H9 (cell line): ENCODE results near the gene TUFT1. TPM values are rescaled to one million over a fixed set of nuclear protein-coding genes. Genes with fewer than 3 reads are reported as not detected.

Experiments used
- DNase-seq: peaks from one replicate; pipeline ENCODE4 v3.0.0-alpha.2; 2017
- H2AFZ ChIP-seq: one replicate; pipeline ENCODE4 v1.6.1; 2013; ENCODE audit warnings: mild to moderate bottlenecking, low read length, control low read depth, moderate library complexity
- H2AK5ac ChIP-seq: 2 replicates; pipeline ENCODE4 v1.6.1; 2013; ENCODE audit warnings: low read length, control low read depth, mixed read lengths; ENCODE audit not compliant: insufficient read length
- H2BK120ac ChIP-seq: one replicate; pipeline ENCODE4 v1.6.1; 2013; ENCODE audit warnings: low read depth, mild to moderate bottlenecking, low read length, control low read depth, inconsistent platforms; ENCODE audit not compliant: poor library complexity, severe bottlenecking
- H2BK12ac ChIP-seq: 2 replicates; pipeline ENCODE4 v1.6.1; 2013; ENCODE audit warnings: low read length, control low read depth, mixed read lengths, low read depth; ENCODE audit not compliant: insufficient read length
- H2BK15ac ChIP-seq: 2 replicates; pipeline ENCODE4 v1.6.1; 2013; ENCODE audit warnings: low read depth, low read length, control low read depth
- H2BK20ac ChIP-seq: one replicate; pipeline ENCODE4 v1.6.1; 2013; ENCODE audit warnings: low read depth, mild to moderate bottlenecking, low read length, control low read depth, inconsistent platforms; ENCODE audit not compliant: poor library complexity, severe bottlenecking
- H2BK5ac ChIP-seq: 2 replicates; pipeline ENCODE4 v1.6.1; 2013; ENCODE audit warnings: low read length, control low read depth, mixed read lengths; ENCODE audit not compliant: insufficient read length
- H3K14ac ChIP-seq: 2 replicates; pipeline ENCODE4 v1.6.1; 2013; ENCODE audit warnings: low read length, control low read depth; ENCODE audit not compliant: insufficient read depth
- H3K18ac ChIP-seq: 2 replicates; pipeline ENCODE4 v1.6.1; 2013; ENCODE audit warnings: low read depth, mild to moderate bottlenecking, mixed read lengths, low read length, control low read depth; ENCODE audit not compliant: insufficient read length
- H3K23ac ChIP-seq: 2 replicates; pipeline ENCODE4 v1.6.1; 2013; ENCODE audit warnings: low read length, control low read depth, mixed read lengths, low read depth; ENCODE audit not compliant: insufficient read length
- H3K23me2 ChIP-seq: 2 replicates; pipeline ENCODE4 v1.6.1; 2013; ENCODE audit warnings: low read depth, mild to moderate bottlenecking, mixed read lengths, low read length, control low read depth; ENCODE audit not compliant: insufficient read length, poor library complexity, severe bottlenecking
- H3K27ac ChIP-seq: 2 replicates; pipeline ENCODE4 v1.5.1; 2013; ENCODE audit warnings: low read length, control low read depth, mixed read lengths, low read depth; ENCODE audit not compliant: insufficient read length
- H3K27me3 ChIP-seq: 2 replicates; pipeline ENCODE4 v1.6.1; 2013; ENCODE audit warnings: low read length, control low read depth, inconsistent platforms; ENCODE audit not compliant: insufficient read depth
- H3K4ac ChIP-seq: 2 replicates; pipeline ENCODE4 v1.6.1; 2013; ENCODE audit warnings: low read depth, mild to moderate bottlenecking, control low read depth, inconsistent platforms, low read length, moderate library complexity
- H3K4me1 ChIP-seq: 2 replicates; pipeline ENCODE4 v1.6.1; 2013; ENCODE audit warnings: low read length, control low read depth, inconsistent platforms; ENCODE audit not compliant: insufficient read depth
- H3K4me2 ChIP-seq: 2 replicates; pipeline ENCODE4 v1.6.1; 2013; ENCODE audit warnings: low read length, control low read depth, mixed read lengths; ENCODE audit not compliant: insufficient read length, insufficient read depth
- H3K56ac ChIP-seq: 2 replicates; pipeline ENCODE4 v1.6.1; 2013; ENCODE audit warnings: low read depth, mild to moderate bottlenecking, mixed read lengths, low read length, control low read depth; ENCODE audit not compliant: insufficient read length
- H3K79me1 ChIP-seq: 2 replicates; pipeline ENCODE4 v1.6.1; 2013; ENCODE audit warnings: low read depth, mild to moderate bottlenecking, moderate library complexity, low read length, control low read depth, inconsistent platforms; ENCODE audit not compliant: insufficient read depth, poor library complexity, severe bottlenecking
- H3K79me2 ChIP-seq: 2 replicates; pipeline ENCODE4 v1.6.1; 2013; ENCODE audit warnings: low read length, control low read depth, inconsistent platforms; ENCODE audit not compliant: insufficient read depth
- H3K9ac ChIP-seq: 2 replicates; pipeline ENCODE4 v1.6.1; 2013; ENCODE audit warnings: low read length, control low read depth, mixed read lengths; ENCODE audit not compliant: insufficient read length; ENCODE audit errors: extremely low read depth
- H3K9me3 ChIP-seq: one replicate; pipeline ENCODE4 v1.6.1; 2013; ENCODE audit warnings: low read depth, low read length, inconsistent platforms; ENCODE audit not compliant: control insufficient read depth
- H3T11ph ChIP-seq: one replicate; pipeline ENCODE4 v1.6.1; 2013; ENCODE audit warnings: mild to moderate bottlenecking, low read length, control low read depth, inconsistent platforms
- H4K20me1 ChIP-seq: one replicate; pipeline ENCODE4 v1.6.1; 2013; ENCODE audit not compliant: control insufficient read depth, insufficient read length, insufficient read depth
- H4K5ac ChIP-seq: 2 replicates; pipeline ENCODE4 v1.6.1; 2013; ENCODE audit warnings: low read depth, mild to moderate bottlenecking, mixed read lengths, low read length, control low read depth; ENCODE audit not compliant: insufficient read length
- H4K8ac ChIP-seq: replicated peaks from 2 replicates; pipeline ENCODE4 v1.6.1; 2013; ENCODE audit warnings: low read length, control low read depth, mixed read lengths, low read depth; ENCODE audit not compliant: insufficient read length
- H4K91ac ChIP-seq: 2 replicates; pipeline ENCODE4 v1.6.1; 2013; ENCODE audit warnings: low read depth, mild to moderate bottlenecking, moderate library complexity, mixed read lengths, low read length, control low read depth; ENCODE audit not compliant: insufficient read length
- H3K27ac Mint-ChIP-seq, 3 experiments: 2 replicates in 2 of 3; 3 replicates in 1 of 3; pipeline ENCODE4 v1.8.0; 2020 to 2021; ENCODE audit warnings: mixed read lengths in 3 of 3, mild to moderate bottlenecking in 1 of 3, moderate library complexity in 1 of 3
- H3K27me3 Mint-ChIP-seq: 2 replicates; pipeline ENCODE4 v1.8.0; 2021; ENCODE audit warnings: low read depth, mild to moderate bottlenecking, moderate library complexity, mixed read lengths
- H3K36me3 Mint-ChIP-seq, 3 experiments: 2 replicates in 2 of 3; 3 replicates in 1 of 3; pipeline ENCODE4 v1.8.0; 2020 to 2021; ENCODE audit warnings: low read depth in 3 of 3, mixed read lengths in 3 of 3; ENCODE audit not compliant: insufficient read depth in 1 of 3
- H3K4me1 Mint-ChIP-seq, 2 experiments: 2 replicates each; pipeline ENCODE4 v1.8.0; 2020; ENCODE audit warnings: mixed read lengths in 2 of 2
- H3K4me3 Mint-ChIP-seq, 2 experiments: 2 replicates in 1 of 2; 3 replicates in 1 of 2; pipeline ENCODE4 v1.8.0; 2020 to 2021; ENCODE audit warnings: mild to moderate bottlenecking in 2 of 2, mixed read lengths in 2 of 2, moderate library complexity in 1 of 2
- H3K9me3 Mint-ChIP-seq, 2 experiments: 2 replicates in 1 of 2; 3 replicates in 1 of 2; pipeline ENCODE4 v1.8.0; 2020; ENCODE audit warnings: mild to moderate bottlenecking in 2 of 2, mixed read lengths in 2 of 2, moderate library complexity in 1 of 2
- CTCF ChIP-seq: fragments of 200-600 bp; sonication (generic); conservative IDR thresholded peaks from 3 replicates; pipeline ENCODE4 v1.8.0; 2021; ENCODE audit warnings: antibody characterized with exemption, mild to moderate bottlenecking
- WGBS: extraction: QIAGEN DNeasy Blood & Tissue Kit; methylation state at CpG from one replicate; pipeline ENCODE4 v1.1.7; 2013; ENCODE audit warnings: missing lambda C conversion rate, low lambda C conversion rate, mixed read lengths; ENCODE audit not compliant: insufficient read length; ENCODE audit errors: extremely low coverage; 5-methylcytosine and 5-hydroxymethylcytosine counted together
- total RNA-seq: library from RNA; stranded (reverse); gene quantifications from 2 replicates; pipeline ENCODE4 v1.2.1, GENCODE V29; 2021

The TUFT1 gene
- total RNA-seq, 1 experiment from 2014 or later: 6.2 TPM

- WGBS: no CpG with 5 or more reads among the region's 6 CpGs
Observed at GRCh38 chr1:151508833-151509232, 31.3 kb upstream of the TUFT1 start.

More at GRCh38 chr1:151508833-151509232, 31.3 kb upstream of the TUFT1 start:
- H3K27me3 Mint-ChIP-seq: no peaks in the 10 kb centered on the region; the same call in 1 of the 2 replicates
- no peak for TF ChIP-seq CTCF
- no peak overlapping the region for H3K14ac ChIP-seq
- no peaks in the 10 kb centered on the region for H3K9me3 Mint-ChIP-seq
- H4K20me1 ChIP-seq: no peaks in the 10 kb centered on the region
- no peak overlapping the region for H2BK20ac ChIP-seq
- H2BK15ac ChIP-seq: no peak overlapping the region
- peaks cover 21% of the 10 kb centered on the region for H3K23me2 ChIP-seq
- no peak overlapping the region for H3K4me3 Mint-ChIP-seq
- no peak overlapping the region for H3K4ac ChIP-seq
- no peaks in the 10 kb centered on the region; a peak in 2 of 7 replicates for H3K36me3 Mint-ChIP-seq
- no peak overlapping the region for H2BK12ac ChIP-seq
- H4K5ac ChIP-seq: no peak overlapping the region
- H3K79me2 ChIP-seq: no peaks in the 10 kb centered on the region
- H3K18ac ChIP-seq: no peak overlapping the region
- no peak overlapping the region for H3K23ac ChIP-seq
- H3K4me2 ChIP-seq: no peak overlapping the region
- H3K56ac ChIP-seq: no peak overlapping the region
- H2BK5ac ChIP-seq: no peak overlapping the region
- H3T11ph ChIP-seq: no peak overlapping the region
- H2AK5ac ChIP-seq: no peak overlapping the region
- peaks cover 29 to 30% of the 10 kb centered on the region in 2 experiments for H3K4me1 Mint-ChIP-seq
- H3K27me3 ChIP-seq: no peaks in the 10 kb centered on the region
- no peak overlapping the region for H3K27ac ChIP-seq
- no peak overlapping the region for H2BK120ac ChIP-seq
- no peaks in the 10 kb centered on the region for H3K9me3 ChIP-seq
- H3K27ac Mint-ChIP-seq: no peak overlapping the region
- H3K9ac ChIP-seq: no peak overlapping the region
- no peak overlapping the region for H2AFZ ChIP-seq
- H3K4me1 ChIP-seq: peaks cover 9% of the 10 kb centered on the region; the same call in 1 of the 2 replicates
- peak; percentile 43 for DNase-seq
- H4K8ac ChIP-seq: no peak overlapping the region
- H3K79me1 ChIP-seq: no peaks in the 10 kb centered on the region
- H4K91ac ChIP-seq: no peak overlapping the region
